HEK293 (cell line): ENCODE results near the gene TBC1D4.

Source experiments
- CTCF ChIP-seq: fragments of 450-650 bp; formaldehyde crosslinking; IDR thresholded peaks from 2 replicates; pipeline ENCODE4 v1.5.1; 2016; ENCODE audit warnings: missing biosample characterization, missing genetic modification characterization
- INSM2 ChIP-seq: fragments of 450-650 bp; formaldehyde crosslinking; IDR thresholded peaks from 2 replicates; pipeline ENCODE4 v1.5.1; 2016; ENCODE audit warnings: missing biosample characterization, missing genetic modification characterization
- MEIS1 ChIP-seq: sonication (generic); formaldehyde crosslinking; IDR thresholded peaks from 2 replicates; pipeline ENCODE4 v1.8.1; 2022; ENCODE audit warnings: missing genetic modification reagents, mild to moderate bottlenecking, borderline replicate concordance
- MYNN ChIP-seq: fragments of 450-650 bp; formaldehyde crosslinking; IDR thresholded peaks from 2 replicates; pipeline ENCODE4 v1.5.1; 2016; ENCODE audit warnings: missing biosample characterization, missing genetic modification characterization, borderline replicate concordance
- TCF7L2 ChIP-seq: IDR thresholded peaks from 2 replicates; pipeline ENCODE4 v1.6.1; 2011; ENCODE audit warnings: low read depth, mild to moderate bottlenecking, inconsistent platforms, low read length, moderate library complexity, borderline replicate concordance
- TSHZ1 ChIP-seq: fragments of 450-650 bp; formaldehyde crosslinking; IDR thresholded peaks from 2 replicates; pipeline ENCODE4 v1.5.1; 2016; ENCODE audit warnings: missing biosample characterization, missing genetic modification characterization, borderline replicate concordance
- ZFHX2 ChIP-seq: fragments of 450-650 bp; formaldehyde crosslinking; conservative IDR thresholded peaks from 2 replicates; pipeline ENCODE4 v1.5.1; 2016; ENCODE audit warnings: missing biosample characterization, missing genetic modification characterization
- ZNF600 ChIP-seq: fragments of 450-650 bp; formaldehyde crosslinking; IDR thresholded peaks from 2 replicates; pipeline ENCODE4 v1.5.1; 2016; ENCODE audit warnings: missing biosample characterization, missing genetic modification characterization
- TF ChIP-seq, protein P1 (sequence below): fragments of 450-650 bp; formaldehyde crosslinking; IDR thresholded peaks from 2 replicates; pipeline ENCODE4 v1.5.1; 2016; ENCODE audit warnings: missing biosample characterization, missing genetic modification characterization

DNA sequence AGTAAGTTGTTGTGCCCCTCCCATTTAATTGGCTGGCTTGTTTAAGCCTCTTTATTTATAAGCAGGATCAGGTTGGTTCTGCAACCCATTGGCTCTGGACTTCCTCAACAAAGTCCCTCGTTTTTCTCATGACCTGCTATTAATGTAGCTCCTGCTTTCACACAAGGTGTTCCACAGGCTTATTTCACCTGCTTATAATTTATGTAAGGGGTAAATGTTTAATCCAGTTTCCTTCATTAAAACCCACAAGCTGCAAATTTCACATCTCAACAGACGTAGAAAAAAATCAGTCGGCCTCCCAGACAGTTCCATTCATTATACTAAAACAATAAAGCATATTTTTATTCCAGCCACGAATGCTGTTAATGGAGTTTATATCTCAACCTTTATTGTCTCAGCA is 86.1 kb downstream of the TBC1D4 start:
- TF ChIP-seq ZFHX2 (tag by site-specific recombination) = no peak
- no peak for TF ChIP-seq ZNF600 (tag by site-specific recombination)
- TF ChIP-seq TCF7L2 = no peak
- no peak for TF ChIP-seq TSHZ1 (tag by site-specific recombination)
- no peak for TF ChIP-seq MYNN (tag by site-specific recombination)
- no peak for TF ChIP-seq INSM2 (tag by site-specific recombination)
- TF ChIP-seq, protein P1, sequence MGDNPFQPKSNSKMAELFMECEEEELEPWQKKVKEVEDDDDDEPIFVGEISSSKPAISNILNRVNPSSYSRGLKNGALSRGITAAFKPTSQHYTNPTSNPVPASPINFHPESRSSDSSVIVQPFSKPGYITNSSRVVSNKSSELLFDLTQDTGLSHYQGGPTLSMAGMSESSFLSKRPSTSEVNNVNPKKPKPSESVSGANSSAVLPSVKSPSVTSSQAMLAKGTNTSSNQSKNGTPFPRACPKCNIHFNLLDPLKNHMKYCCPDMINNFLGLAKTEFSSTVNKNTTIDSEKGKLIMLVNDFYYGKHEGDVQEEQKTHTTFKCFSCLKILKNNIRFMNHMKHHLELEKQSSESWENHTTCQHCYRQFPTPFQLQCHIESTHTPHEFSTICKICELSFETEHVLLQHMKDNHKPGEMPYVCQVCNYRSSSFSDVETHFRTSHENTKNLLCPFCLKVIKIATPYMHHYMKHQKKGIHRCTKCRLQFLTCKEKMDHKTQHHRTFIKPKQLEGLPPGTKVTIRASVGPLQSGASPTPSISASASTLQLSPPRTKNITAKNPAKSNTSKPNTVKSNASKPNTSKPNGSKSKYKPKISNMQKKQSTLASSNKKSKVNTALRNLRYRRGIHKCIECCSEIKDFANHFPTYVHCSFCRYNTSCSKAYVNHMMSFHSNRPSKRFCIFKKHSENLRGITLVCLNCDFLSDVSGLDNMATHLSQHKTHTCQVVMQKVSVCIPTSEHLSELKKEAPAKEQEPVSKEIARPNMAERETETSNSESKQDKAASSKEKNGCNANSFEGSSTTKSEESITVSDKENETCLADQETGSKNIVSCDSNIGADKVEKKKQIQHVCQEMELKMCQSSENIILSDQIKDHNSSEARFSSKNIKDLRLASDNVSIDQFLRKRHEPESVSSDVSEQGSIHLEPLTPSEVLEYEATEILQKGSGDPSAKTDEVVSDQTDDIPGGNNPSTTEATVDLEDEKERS (tag by site-specific recombination) = no peak
- TF ChIP-seq CTCF (tag by site-specific recombination) = no peak
- no peak for TF ChIP-seq MEIS1
